ENCODE data around the gene ERG28. TPM values are rescaled to one million over a fixed set of nuclear protein-coding genes. Genes with fewer than 3 reads are reported as not detected.

The ERG28 gene
- total and polyA plus RNA-seq, 2 experiments from 2014 or later = 27.9 to 95.1 TPM

DNA sequence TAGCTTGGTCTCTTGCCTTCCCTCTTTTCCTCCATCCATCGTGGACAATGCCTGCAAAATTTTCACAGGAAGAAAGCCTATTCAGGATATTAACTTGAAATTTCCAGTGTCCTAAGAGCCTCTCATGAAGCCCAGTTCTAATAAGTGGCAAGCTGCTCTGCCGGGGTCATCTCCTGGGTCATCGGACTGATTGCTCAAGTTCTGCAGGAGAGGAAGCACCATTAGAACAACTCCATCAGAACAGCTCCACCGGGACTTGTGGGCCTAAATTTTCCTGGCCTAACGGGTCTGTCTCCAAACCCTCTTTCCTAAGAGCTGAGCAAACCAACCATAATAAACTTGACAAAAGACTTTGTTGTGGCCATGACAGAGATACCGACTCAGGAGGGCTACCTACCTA, 13.9 kb downstream of the ERG28 start:
- no peaks in the 10 kb centered on the region for H3K79me2 ChIP-seq (replicated peaks; ENCODE audit: insufficient read depth)
- no peak overlapping the region for H3K27ac ChIP-seq (ENCODE audit: low read depth)
- H4K20me1 ChIP-seq (replicated peaks; ENCODE audit: insufficient read depth) = 0 out of 2 replicates have a peak, but pooled peaks cover 4% of the 10 kb centered on the region
- H3K4me1 ChIP-seq (ENCODE audit: insufficient read depth) = no peaks in the 10 kb centered on the region
- H3F3A ChIP-seq (replicated peaks; ENCODE audit: low read depth) = no peaks in the 10 kb centered on the region
- H2AFZ ChIP-seq = no peak overlapping the region
- H3K4me2 ChIP-seq = no peak overlapping the region
- peaks cover 28% of the 10 kb centered on the region for H3K36me3 Mint-ChIP-seq (ENCODE audit: low read depth)
- TF ChIP-seq EZH2 (IDR thresholded peaks at IDR 0.05; ENCODE audit: low read depth, unreplicated experiment) (no peak), STAT1 (IDR thresholded peaks at IDR 0.05; ENCODE audit: unreplicated experiment) (no peak), ZNF114 (CRISPR knock-in tag; IDR thresholded peaks at IDR 0.05) (no peak), ZNF331 (CRISPR knock-in tag; IDR thresholded peaks at IDR 0.05; ENCODE audit: low read depth) (no peak), JUNB (IDR thresholded peaks at IDR 0.05; ENCODE audit: unreplicated experiment) (no peak), EZH2phosphoT487 (IDR thresholded peaks at IDR 0.05; ENCODE audit: unreplicated experiment) (no peak), NANOG (IDR thresholded peaks at IDR 0.05; ENCODE audit: borderline replicate concordance) (no peak), POLR2AphosphoS5 (IDR thresholded peaks at IDR 0.05; ENCODE audit: low read depth) (no peak), CREB1 (CRISPR knock-in tag; IDR thresholded peaks at IDR 0.05; ENCODE audit: low read depth) (no peak)
- TF ChIP-seq, protein P1, sequence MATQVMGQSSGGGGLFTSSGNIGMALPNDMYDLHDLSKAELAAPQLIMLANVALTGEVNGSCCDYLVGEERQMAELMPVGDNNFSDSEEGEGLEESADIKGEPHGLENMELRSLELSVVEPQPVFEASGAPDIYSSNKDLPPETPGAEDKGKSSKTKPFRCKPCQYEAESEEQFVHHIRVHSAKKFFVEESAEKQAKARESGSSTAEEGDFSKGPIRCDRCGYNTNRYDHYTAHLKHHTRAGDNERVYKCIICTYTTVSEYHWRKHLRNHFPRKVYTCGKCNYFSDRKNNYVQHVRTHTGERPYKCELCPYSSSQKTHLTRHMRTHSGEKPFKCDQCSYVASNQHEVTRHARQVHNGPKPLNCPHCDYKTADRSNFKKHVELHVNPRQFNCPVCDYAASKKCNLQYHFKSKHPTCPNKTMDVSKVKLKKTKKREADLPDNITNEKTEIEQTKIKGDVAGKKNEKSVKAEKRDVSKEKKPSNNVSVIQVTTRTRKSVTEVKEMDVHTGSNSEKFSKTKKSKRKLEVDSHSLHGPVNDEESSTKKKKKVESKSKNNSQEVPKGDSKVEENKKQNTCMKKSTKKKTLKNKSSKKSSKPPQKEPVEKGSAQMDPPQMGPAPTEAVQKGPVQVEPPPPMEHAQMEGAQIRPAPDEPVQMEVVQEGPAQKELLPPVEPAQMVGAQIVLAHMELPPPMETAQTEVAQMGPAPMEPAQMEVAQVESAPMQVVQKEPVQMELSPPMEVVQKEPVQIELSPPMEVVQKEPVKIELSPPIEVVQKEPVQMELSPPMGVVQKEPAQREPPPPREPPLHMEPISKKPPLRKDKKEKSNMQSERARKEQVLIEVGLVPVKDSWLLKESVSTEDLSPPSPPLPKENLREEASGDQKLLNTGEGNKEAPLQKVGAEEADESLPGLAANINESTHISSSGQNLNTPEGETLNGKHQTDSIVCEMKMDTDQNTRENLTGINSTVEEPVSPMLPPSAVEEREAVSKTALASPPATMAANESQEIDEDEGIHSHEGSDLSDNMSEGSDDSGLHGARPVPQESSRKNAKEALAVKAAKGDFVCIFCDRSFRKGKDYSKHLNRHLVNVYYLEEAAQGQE (IDR thresholded peaks at IDR 0.05; ENCODE audit: unreplicated experiment) = no peak
- TF ChIP-seq, protein P2, sequence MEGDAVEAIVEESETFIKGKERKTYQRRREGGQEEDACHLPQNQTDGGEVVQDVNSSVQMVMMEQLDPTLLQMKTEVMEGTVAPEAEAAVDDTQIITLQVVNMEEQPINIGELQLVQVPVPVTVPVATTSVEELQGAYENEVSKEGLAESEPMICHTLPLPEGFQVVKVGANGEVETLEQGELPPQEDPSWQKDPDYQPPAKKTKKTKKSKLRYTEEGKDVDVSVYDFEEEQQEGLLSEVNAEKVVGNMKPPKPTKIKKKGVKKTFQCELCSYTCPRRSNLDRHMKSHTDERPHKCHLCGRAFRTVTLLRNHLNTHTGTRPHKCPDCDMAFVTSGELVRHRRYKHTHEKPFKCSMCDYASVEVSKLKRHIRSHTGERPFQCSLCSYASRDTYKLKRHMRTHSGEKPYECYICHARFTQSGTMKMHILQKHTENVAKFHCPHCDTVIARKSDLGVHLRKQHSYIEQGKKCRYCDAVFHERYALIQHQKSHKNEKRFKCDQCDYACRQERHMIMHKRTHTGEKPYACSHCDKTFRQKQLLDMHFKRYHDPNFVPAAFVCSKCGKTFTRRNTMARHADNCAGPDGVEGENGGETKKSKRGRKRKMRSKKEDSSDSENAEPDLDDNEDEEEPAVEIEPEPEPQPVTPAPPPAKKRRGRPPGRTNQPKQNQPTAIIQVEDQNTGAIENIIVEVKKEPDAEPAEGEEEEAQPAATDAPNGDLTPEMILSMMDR (conservative IDR thresholded peaks at IDR 0.05; ENCODE audit: low read depth in 2 of 2) = no peak
- TF ChIP-seq, protein P3, sequence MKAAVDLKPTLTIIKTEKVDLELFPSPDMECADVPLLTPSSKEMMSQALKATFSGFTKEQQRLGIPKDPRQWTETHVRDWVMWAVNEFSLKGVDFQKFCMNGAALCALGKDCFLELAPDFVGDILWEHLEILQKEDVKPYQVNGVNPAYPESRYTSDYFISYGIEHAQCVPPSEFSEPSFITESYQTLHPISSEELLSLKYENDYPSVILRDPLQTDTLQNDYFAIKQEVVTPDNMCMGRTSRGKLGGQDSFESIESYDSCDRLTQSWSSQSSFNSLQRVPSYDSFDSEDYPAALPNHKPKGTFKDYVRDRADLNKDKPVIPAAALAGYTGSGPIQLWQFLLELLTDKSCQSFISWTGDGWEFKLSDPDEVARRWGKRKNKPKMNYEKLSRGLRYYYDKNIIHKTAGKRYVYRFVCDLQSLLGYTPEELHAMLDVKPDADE (IDR thresholded peaks at IDR 0.05) = no peak
- TF ChIP-seq, protein P4, sequence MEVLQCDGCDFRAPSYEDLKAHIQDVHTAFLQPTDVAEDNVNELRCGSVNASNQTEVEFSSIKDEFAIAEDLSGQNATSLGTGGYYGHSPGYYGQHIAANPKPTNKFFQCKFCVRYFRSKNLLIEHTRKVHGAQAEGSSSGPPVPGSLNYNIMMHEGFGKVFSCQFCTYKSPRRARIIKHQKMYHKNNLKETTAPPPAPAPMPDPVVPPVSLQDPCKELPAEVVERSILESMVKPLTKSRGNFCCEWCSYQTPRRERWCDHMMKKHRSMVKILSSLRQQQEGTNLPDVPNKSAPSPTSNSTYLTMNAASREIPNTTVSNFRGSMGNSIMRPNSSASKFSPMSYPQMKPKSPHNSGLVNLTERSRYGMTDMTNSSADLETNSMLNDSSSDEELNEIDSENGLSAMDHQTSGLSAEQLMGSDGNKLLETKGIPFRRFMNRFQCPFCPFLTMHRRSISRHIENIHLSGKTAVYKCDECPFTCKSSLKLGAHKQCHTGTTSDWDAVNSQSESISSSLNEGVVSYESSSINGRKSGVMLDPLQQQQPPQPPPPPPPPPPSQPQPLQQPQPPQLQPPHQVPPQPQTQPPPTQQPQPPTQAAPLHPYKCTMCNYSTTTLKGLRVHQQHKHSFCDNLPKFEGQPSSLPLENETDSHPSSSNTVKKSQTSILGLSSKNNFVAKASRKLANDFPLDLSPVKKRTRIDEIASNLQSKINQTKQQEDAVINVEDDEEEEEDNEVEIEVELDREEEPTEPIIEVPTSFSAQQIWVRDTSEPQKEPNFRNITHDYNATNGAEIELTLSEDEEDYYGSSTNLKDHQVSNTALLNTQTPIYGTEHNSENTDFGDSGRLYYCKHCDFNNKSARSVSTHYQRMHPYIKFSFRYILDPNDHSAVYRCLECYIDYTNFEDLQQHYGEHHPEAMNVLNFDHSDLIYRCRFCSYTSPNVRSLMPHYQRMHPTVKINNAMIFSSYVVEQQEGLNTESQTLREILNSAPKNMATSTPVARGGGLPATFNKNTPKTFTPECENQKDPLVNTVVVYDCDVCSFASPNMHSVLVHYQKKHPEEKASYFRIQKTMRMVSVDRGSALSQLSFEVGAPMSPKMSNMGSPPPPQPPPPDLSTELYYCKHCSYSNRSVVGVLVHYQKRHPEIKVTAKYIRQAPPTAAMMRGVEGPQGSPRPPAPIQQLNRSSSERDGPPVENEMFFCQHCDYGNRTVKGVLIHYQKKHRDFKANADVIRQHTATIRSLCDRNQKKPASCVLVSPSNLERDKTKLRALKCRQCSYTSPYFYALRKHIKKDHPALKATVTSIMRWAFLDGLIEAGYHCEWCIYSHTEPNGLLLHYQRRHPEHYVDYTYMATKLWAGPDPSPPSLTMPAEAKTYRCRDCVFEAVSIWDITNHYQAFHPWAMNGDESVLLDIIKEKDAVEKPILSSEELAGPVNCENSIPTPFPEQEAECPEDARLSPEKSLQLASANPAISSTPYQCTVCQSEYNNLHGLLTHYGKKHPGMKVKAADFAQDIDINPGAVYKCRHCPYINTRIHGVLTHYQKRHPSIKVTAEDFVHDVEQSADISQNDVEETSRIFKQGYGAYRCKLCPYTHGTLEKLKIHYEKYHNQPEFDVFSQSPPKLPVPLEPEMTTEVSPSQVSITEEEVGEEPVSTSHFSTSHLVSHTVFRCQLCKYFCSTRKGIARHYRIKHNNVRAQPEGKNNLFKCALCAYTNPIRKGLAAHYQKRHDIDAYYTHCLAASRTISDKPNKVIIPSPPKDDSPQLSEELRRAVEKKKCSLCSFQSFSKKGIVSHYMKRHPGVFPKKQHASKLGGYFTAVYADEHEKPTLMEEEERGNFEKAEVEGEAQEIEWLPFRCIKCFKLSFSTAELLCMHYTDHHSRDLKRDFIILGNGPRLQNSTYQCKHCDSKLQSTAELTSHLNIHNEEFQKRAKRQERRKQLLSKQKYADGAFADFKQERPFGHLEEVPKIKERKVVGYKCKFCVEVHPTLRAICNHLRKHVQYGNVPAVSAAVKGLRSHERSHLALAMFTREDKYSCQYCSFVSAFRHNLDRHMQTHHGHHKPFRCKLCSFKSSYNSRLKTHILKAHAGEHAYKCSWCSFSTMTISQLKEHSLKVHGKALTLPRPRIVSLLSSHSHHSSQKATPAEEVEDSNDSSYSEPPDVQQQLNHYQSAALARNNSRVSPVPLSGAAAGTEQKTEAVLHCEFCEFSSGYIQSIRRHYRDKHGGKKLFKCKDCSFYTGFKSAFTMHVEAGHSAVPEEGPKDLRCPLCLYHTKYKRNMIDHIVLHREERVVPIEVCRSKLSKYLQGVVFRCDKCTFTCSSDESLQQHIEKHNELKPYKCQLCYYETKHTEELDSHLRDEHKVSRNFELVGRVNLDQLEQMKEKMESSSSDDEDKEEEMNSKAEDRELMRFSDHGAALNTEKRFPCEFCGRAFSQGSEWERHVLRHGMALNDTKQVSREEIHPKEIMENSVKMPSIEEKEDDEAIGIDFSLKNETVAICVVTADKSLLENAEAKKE (CRISPR knock-in tag; IDR thresholded peaks at IDR 0.05) = no peak
- H3K27me3 ChIP-seq (ENCODE audit: insufficient read depth) = no peaks in the 10 kb centered on the region
- peaks cover 2% of the 10 kb centered on the region for H3K27me3 Mint-ChIP-seq (ENCODE audit: insufficient read depth, low read depth, poor library complexity)
- peaks cover 17% of the 10 kb centered on the region for H3K36me3 ChIP-seq (ENCODE audit: insufficient read depth)
- DNase-seq (ENCODE audit: low spot score) (no peak), ATAC-seq (no peak)
- H3K9me2 ChIP-seq (ENCODE audit: insufficient read depth) = no peaks in the 10 kb centered on the region
- no peak overlapping the region for H3K4me3 ChIP-seq
- no peak overlapping the region for H3K27ac Mint-ChIP-seq
- H3K9me3 Mint-ChIP-seq = no peaks in the 10 kb centered on the region; the same call in 1 of the 3 replicates
- no peak overlapping the region for H3K4me3 Mint-ChIP-seq
- H3K4me1 Mint-ChIP-seq = no peaks in the 10 kb centered on the region

Measured in GM23338 (cell line).